ENCODE data around the gene WDR88. TPM values are rescaled to one million over a fixed set of nuclear protein-coding genes. Genes with fewer than 3 reads are reported as not detected.
"Not testable (repeated sequence)": the region's sequence is repeated elsewhere in the genome, so short reads cannot be mapped to it uniquely, and the experiment has no call there.

Gene WDR88
- total and polyA plus RNA-seq, 8 donors, result not detected

- WGBS, 5 donors, result 59 to 70% (median 65%) methylated on average over 11 of the region's 11 CpGs
- intact Hi-C loops (cut with DNase I; ENCODE audit: low total_unique reads), result no loop called here
- no peak overlapping the region for H3K4me3 ChIP-seq
- H3K36me3 ChIP-seq, result no peaks in the 10 kb centered on the region
- no peak overlapping the region for H3K27ac ChIP-seq
- H3K27me3 ChIP-seq, result no peaks in the 10 kb centered on the region
- H3K4me1 ChIP-seq, result peaks cover 0 to 10% (median 8%) of the 10 kb centered on the region in 4 donors
- H3K9me3 ChIP-seq, result no peaks in the 10 kb centered on the region
- no peak for TF ChIP-seq POLR2A (IDR thresholded peaks at IDR 0.05)
- no peak for TF ChIP-seq POLR2AphosphoS5 (IDR thresholded peaks at IDR 0.05)
- TF ChIP-seq CTCF (IDR thresholded peaks at IDR 0.05), result no peak
- no peak for TF ChIP-seq EP300 (IDR thresholded peaks at IDR 0.05)
- no peak for DNase-seq
Observed at GRCh38 chr19:33186431-33187182, 54.7 kb downstream of the WDR88 start.

DNA sequence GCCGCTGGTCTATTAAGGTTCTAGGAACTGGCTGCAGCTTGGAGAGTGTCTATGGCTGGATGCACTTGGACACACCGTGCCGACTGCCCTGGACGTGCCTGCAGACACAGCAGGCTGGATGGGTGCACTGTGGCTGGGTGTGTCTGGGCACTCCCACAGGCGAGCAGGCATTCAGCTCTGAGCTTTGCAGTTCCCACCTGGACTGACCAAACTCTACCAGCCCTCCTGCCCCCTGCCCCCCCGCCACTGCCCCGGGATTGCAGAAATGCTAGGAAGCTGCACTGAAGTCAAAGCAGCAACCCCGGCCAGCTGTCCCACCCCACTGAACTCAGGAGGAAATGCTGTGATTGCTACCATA lies 55.2 kb downstream of the WDR88 start:
- intact Hi-C loops (cut with DNase I; ENCODE audit: low total_unique reads), result no loop called here

GRCh38 chr19:33189453-33189852 lies 57.5 kb downstream of the WDR88 start:
- Histone ChIP-seq H3K36me3 (no peaks in the 10 kb centered on the region), H3K4me1 (peaks cover 0 to 11% (median 5%) of the 10 kb centered on the region in 4 donors), H3K4me3 (no peak overlapping the region), H3K9me3 (no peaks in the 10 kb centered on the region), H3K27me3 (peaks cover 0 to 7% (median 0%) of the 10 kb centered on the region in 3 donors), H3K27ac (no peak overlapping the region)
- no peak for TF ChIP-seq EP300 (IDR thresholded peaks at IDR 0.05)
- no peak for TF ChIP-seq POLR2AphosphoS5 (IDR thresholded peaks at IDR 0.05)
- no peak for TF ChIP-seq CTCF (IDR thresholded peaks at IDR 0.05)
- no peak for TF ChIP-seq POLR2A (IDR thresholded peaks at IDR 0.05)
- intact Hi-C loops (cut with DNase I; ENCODE audit: low total_unique reads), result no loop called here
- no peak for DNase-seq
- WGBS, 5 donors, result 0 to 73% (median 0%) methylated on average over 1 of the region's 1 CpG

More for the DNA sequence above, 55.2 kb downstream of the WDR88 start:
- no peak overlapping the region for H3K4me3 ChIP-seq
- TF ChIP-seq EP300 (IDR thresholded peaks at IDR 0.05) (no peak), POLR2A (IDR thresholded peaks at IDR 0.05) (no peak), POLR2AphosphoS5 (IDR thresholded peaks at IDR 0.05) (no peak), CTCF (IDR thresholded peaks at IDR 0.05) (no peak)
- no peak overlapping the region for H3K27ac ChIP-seq
- no peaks in the 10 kb centered on the region for H3K9me3 ChIP-seq
- H3K27me3 ChIP-seq, result no peaks in the 10 kb centered on the region
- no peak for DNase-seq
- WGBS, 5 donors, result 45 to 58% (median 50%) methylated on average over 8 of the region's 8 CpGs
- peaks cover 0 to 10% (median 8%) of the 10 kb centered on the region in 4 donors for H3K4me1 ChIP-seq
- no peaks in the 10 kb centered on the region for H3K36me3 ChIP-seq

GRCh38 chr19:33191092-33191491 lies 59.2 kb downstream of the WDR88 start:
- peaks cover 0 to 20% (median 15%) of the 10 kb centered on the region in 4 donors for H3K4me1 ChIP-seq
- 88 to 95% (median 92%) methylated on average over 4 of the region's 4 CpGs for WGBS, 5 donors
- H3K36me3 ChIP-seq; H3K4me3 ChIP-seq; H3K9me3 ChIP-seq; H3K27me3 ChIP-seq; intact Hi-C loops (cut with DNase I; ENCODE audit: low total_unique reads); H3K27ac ChIP-seq; DNase-seq: not testable (repeated sequence)

DNA sequence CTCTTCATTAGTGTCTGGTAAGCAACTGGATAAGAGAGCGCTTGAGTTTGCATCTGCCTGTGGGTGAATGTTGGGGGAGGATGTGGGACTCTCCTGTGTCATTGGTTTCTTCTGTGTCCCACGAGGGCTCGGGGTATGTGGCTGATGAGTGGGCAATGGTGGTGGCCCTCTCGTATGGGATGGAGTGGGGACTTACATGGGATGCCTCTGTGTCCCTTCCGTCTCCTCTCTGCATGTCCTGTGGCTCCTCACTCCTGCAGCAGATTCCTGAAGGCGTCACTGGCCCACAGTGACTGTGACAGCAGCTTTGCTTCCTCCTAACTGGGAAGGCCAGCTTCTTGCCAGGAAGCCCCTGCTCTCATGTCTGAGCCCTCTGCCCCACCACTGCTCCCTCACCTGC lies 59.6 kb downstream of the WDR88 start:
- 80 to 91% (median 87%) methylated on average over 5 to 6 of the region's 6 CpGs for WGBS, 5 donors
- no peaks in the 10 kb centered on the region for H3K36me3 ChIP-seq
- H3K9me3 ChIP-seq, result no peaks in the 10 kb centered on the region
- H3K27me3 ChIP-seq, result peaks cover 0 to 7% (median 0%) of the 10 kb centered on the region in 3 donors
- intact Hi-C loops (cut with DNase I; ENCODE audit: low total_unique reads), result no loop called here
- H3K4me3 ChIP-seq, result no peak overlapping the region
- peaks cover 0 to 24% (median 17%) of the 10 kb centered on the region in 4 donors for H3K4me1 ChIP-seq
- no peak for TF ChIP-seq POLR2AphosphoS5 (IDR thresholded peaks at IDR 0.05)
- no peak for TF ChIP-seq CTCF (IDR thresholded peaks at IDR 0.05)
- no peak for TF ChIP-seq POLR2A (IDR thresholded peaks at IDR 0.05)
- no peak for TF ChIP-seq EP300 (IDR thresholded peaks at IDR 0.05)
- H3K27ac ChIP-seq, result no peak overlapping the region
- DNase-seq, result no peak
